SJSA1 (cell line): ENCODE measurements around the gene RAD51B. TPM values are rescaled to one million over a fixed set of nuclear protein-coding genes. Genes with fewer than 3 reads are reported as not detected.
A peak's percentile ranks its signal among the peaks of the same experiment; 100 is the strongest.
"Not testable (repeated sequence)": the region's sequence is repeated elsewhere in the genome, so short reads cannot be mapped to it uniquely, and the experiment has no call there.

Experiments
- DNase-seq, 2 experiments: peaks; one replicate each; pipeline ENCODE4 v3.0.0-alpha.2; 2015 to 2020; ENCODE audit warnings: low spot score in 2 of 2, low read depth in 1 of 2
- H3K27ac ChIP-seq: fragments of 250-450 bp; sonication (Bioruptor Pico); 2 replicates; pipeline ENCODE4 v1.5.1; 2020; ENCODE audit warnings: mild to moderate bottlenecking, moderate library complexity
- H3K27me3 ChIP-seq: fragments of 250-450 bp; sonication (Bioruptor Pico); replicated peaks from 2 replicates; pipeline ENCODE4 v1.5.1; 2020; ENCODE audit warnings: mild to moderate bottlenecking, moderate library complexity
- H3K36me3 ChIP-seq: fragments of 250-450 bp; sonication (Bioruptor Pico); 2 replicates; pipeline ENCODE4 v1.5.1; 2020; ENCODE audit warnings: mild to moderate bottlenecking
- H3K4me1 ChIP-seq: fragments of 250-450 bp; sonication (Bioruptor Pico); replicated peaks from 2 replicates; pipeline ENCODE4 v1.6.1; 2021; ENCODE audit warnings: mild to moderate bottlenecking
- H3K4me3 ChIP-seq: fragments of 250-450 bp; sonication (Bioruptor Pico); 2 replicates; pipeline ENCODE4 v1.5.1; 2020; ENCODE audit warnings: mild to moderate bottlenecking
- H3K9me3 ChIP-seq: fragments of 250-450 bp; sonication (Bioruptor Pico); replicated peaks from 2 replicates; pipeline ENCODE4 v1.5.1; 2020; ENCODE audit warnings: mild to moderate bottlenecking
- total RNA-seq: library from RNA; depleted of rRNA; stranded (reverse); fragments of >200 nt; shearing (Covaris generic); gene quantifications from 2 replicates; pipeline ENCODE4 v1.2.3, GENCODE V29; 2014

RAD51B gene
- total RNA-seq, 1 experiment from 2014 or later, result 4.7 TPM

DNA sequence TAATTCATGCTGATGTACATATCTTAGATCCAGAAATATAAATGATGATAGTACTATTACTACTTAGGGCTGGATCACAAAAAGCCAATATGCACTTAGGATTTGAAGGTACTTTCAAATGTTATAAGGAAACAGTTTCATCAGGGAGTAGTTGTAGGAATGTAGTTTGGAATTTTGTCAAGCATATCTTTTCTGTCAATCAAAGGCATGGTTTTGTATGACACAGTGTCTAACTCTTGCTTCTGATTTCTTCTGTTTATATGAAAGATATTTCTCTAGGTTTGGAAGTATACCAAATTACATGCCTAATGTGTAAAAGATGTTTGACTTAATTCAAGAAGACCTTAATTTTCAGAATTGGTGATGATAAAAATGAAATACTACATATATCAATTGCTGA lies 135.7 kb downstream of the RAD51B start:
- peaks cover 6% of the 10 kb centered on the region for H3K4me1 ChIP-seq
- H3K27me3 ChIP-seq, result no peaks in the 10 kb centered on the region
- no peak for DNase-seq
- H3K36me3 ChIP-seq, result no peaks in the 10 kb centered on the region
- peaks cover 3% of the 10 kb centered on the region; the same call in 1 of the 2 replicates for H3K9me3 ChIP-seq
- no peak overlapping the region for H3K27ac ChIP-seq
- no peak overlapping the region for H3K4me3 ChIP-seq

DNA sequence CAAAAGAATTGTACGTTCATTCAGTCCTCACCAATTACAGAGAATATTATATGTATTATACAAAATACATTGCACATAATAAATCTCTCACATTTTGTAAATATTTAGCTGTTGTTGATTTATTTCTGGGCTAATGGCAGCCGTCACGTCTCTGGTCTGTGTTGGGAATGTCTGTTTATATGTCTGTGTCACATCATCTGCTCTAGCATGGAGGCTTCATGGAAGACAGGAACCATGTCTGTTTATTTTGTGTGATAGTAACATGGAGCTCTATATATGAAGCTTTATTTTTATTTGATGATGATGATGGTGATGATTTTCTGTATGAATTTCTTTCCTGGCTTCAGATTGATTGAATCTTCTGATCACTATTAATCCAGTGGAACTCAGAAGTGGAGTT lies 138.4 kb downstream of the RAD51B start:
- H3K36me3 ChIP-seq, result no peaks in the 10 kb centered on the region
- no peak for DNase-seq
- no peaks in the 10 kb centered on the region for H3K9me3 ChIP-seq
- no peak overlapping the region for H3K27ac ChIP-seq
- no peak overlapping the region for H3K4me3 ChIP-seq
- peaks cover 4% of the 10 kb centered on the region for H3K4me1 ChIP-seq
- no peaks in the 10 kb centered on the region for H3K27me3 ChIP-seq

DNA sequence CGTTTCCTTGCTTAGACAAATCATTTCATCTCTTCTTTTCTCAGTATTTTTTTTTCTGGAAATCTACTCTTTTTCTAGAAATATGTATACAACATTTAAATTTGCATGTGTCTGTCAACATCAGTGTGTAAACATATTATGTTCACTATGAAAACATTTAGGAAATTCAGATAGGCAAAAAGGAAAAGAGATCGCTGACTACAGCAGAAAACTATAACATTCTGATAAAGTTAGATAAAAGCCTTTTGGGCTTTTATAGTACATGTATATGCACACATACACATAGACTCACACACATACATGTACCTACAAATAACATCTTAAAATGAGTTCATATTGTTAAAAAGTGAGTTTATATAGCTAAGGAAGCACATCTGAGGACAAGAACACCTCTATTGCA lies 142.1 kb downstream of the RAD51B start:
- H3K9me3 ChIP-seq, result no peaks in the 10 kb centered on the region
- no peaks in the 10 kb centered on the region for H3K27me3 ChIP-seq
- H3K36me3 ChIP-seq, result no peaks in the 10 kb centered on the region
- no peak for DNase-seq
- H3K27ac ChIP-seq, result no peak overlapping the region
- peaks cover 4% of the 10 kb centered on the region for H3K4me1 ChIP-seq
- no peak overlapping the region for H3K4me3 ChIP-seq

DNA sequence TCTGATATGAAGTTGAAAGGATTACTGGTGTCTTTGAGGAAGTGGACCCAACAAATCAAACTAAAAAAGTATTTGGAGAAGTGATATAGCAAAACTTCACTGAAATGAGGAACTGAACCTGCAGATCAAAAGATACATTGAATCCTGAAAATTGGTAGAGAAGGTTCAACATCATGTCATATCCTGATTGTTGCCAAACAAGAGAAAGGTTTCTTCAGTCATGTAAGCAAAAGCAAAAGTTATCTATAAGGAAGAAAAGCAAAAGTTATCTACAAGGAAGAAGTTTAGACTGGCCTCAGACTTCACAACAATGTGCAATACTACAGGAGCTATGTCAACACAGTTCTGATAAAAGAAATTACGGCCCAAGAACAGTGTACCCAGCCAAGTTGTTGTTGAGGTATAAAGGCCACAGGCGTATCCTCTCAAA lies 142.7 kb downstream of the RAD51B start:
- Histone ChIP-seq H3K9me3 (no peaks in the 10 kb centered on the region), H3K4me1 (peaks cover 4% of the 10 kb centered on the region), H3K4me3 (no peak overlapping the region), H3K27ac (no peak overlapping the region), H3K27me3 (no peaks in the 10 kb centered on the region), H3K36me3 (no peaks in the 10 kb centered on the region)
- no peak for DNase-seq

- no peaks in the 10 kb centered on the region for H3K4me1 ChIP-seq
- no peak for DNase-seq
- no peaks in the 10 kb centered on the region for H3K27me3 ChIP-seq
- H3K36me3 ChIP-seq, result no peaks in the 10 kb centered on the region
- H3K27ac ChIP-seq, result no peak overlapping the region
- no peaks in the 10 kb centered on the region for H3K9me3 ChIP-seq
- H3K4me3 ChIP-seq, result no peak overlapping the region
Measured at GRCh38 chr14:67963545-67963944, 144.0 kb downstream of the RAD51B start.

DNA sequence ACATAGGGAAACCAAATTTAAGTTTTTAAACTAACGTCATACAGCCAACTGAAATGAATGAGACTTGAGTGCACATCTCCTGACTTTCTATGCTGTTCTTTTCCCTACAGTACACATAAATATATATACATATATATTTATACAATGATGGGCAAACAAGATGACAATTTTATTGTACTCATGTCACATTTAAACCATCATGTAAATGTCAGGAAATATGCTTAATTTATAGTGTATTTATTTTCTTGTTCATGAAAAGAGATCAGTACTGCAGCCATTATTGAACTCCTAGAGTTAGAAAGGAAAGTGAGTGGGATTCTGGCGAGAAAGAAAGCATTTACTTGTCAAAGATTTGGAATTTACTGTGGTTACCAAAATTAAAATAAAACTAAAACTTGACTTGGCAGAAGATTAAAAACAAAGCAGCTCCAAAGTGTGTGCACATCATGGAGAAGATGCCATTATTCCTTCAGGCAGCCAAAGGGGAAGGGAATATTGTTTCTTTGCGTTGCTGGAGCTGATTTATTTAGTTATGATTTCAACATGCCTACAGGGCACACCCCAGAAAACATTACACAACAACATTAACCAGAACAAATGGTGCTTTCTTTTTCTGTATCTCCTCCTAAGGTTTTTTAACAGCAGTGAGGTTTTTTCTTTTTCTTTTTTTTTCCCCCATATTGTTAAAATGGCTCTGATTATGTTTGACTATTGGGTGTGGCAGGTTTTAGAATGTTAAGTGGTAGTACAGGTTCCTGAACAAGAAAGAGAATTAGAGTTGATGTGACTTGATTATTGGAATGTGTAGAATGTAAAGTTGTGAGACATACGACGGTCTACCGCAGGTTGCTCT lies 144.6 kb downstream of the RAD51B start:
- no peaks in the 10 kb centered on the region for H3K36me3 ChIP-seq
- no peak overlapping the region for H3K27ac ChIP-seq

GRCh38 chr14:67965696-67966095 lies 146.1 kb downstream of the RAD51B start:
- no peak overlapping the region for H3K27ac ChIP-seq
- H3K9me3 ChIP-seq, result no peaks in the 10 kb centered on the region
- H3K4me1 ChIP-seq, result no peaks in the 10 kb centered on the region
- no peaks in the 10 kb centered on the region for H3K36me3 ChIP-seq
- H3K27me3 ChIP-seq, result no peaks in the 10 kb centered on the region
- no peak for DNase-seq
- H3K4me3 ChIP-seq, result no peak overlapping the region

More for the DNA sequence above, 144.6 kb downstream of the RAD51B start:
- Histone ChIP-seq H3K4me1 (no peaks in the 10 kb centered on the region), H3K4me3 (no peak overlapping the region), H3K9me3 (no peaks in the 10 kb centered on the region), H3K27me3 (no peaks in the 10 kb centered on the region)
- no peak for DNase-seq

DNA sequence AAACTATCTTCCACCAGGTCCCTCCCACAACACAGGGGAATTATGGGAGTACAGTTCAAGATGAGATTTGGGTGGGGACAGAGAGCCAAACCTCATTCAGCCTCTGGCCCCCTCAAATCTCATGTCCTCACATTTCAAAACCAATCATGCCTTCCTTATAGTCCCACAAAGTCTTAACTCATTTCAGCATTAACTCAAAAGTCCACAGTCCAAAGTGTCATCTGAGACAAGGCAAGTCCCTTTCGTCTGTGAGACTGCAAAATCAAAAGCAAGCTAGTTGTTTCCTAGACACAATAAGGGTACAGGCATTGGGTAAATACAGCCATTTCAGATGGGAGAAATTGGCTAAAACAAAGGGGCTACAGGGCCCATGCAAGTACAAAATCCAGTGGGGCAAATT lies 147.6 kb downstream of the RAD51B start:
- H3K27ac ChIP-seq, result no peak overlapping the region
- no peaks in the 10 kb centered on the region for H3K27me3 ChIP-seq
- peaks cover 13% of the 10 kb centered on the region for H3K4me1 ChIP-seq
- DNase-seq, result no peak
- H3K4me3 ChIP-seq, result no peak overlapping the region
- no peaks in the 10 kb centered on the region for H3K36me3 ChIP-seq
- no peaks in the 10 kb centered on the region for H3K9me3 ChIP-seq

GRCh38 chr14:67967970-67968369 lies 148.4 kb downstream of the RAD51B start:
- not testable (repeated sequence) for H3K9me3 ChIP-seq, H3K27ac ChIP-seq, H3K36me3 ChIP-seq, DNase-seq, H3K4me3 ChIP-seq, H3K27me3 ChIP-seq
- peaks cover 21% of the 10 kb centered on the region for H3K4me1 ChIP-seq

GRCh38 chr14:67970923-67971322 lies 151.3 kb downstream of the RAD51B start:
- H3K4me1 ChIP-seq, result peaks cover 31% of the 10 kb centered on the region
- no peak for DNase-seq
- no peaks in the 10 kb centered on the region for H3K27me3 ChIP-seq
- no peak overlapping the region for H3K27ac ChIP-seq
- H3K4me3 ChIP-seq, result no peak overlapping the region
- H3K36me3 ChIP-seq, result no peaks in the 10 kb centered on the region
- no peaks in the 10 kb centered on the region for H3K9me3 ChIP-seq

DNA sequence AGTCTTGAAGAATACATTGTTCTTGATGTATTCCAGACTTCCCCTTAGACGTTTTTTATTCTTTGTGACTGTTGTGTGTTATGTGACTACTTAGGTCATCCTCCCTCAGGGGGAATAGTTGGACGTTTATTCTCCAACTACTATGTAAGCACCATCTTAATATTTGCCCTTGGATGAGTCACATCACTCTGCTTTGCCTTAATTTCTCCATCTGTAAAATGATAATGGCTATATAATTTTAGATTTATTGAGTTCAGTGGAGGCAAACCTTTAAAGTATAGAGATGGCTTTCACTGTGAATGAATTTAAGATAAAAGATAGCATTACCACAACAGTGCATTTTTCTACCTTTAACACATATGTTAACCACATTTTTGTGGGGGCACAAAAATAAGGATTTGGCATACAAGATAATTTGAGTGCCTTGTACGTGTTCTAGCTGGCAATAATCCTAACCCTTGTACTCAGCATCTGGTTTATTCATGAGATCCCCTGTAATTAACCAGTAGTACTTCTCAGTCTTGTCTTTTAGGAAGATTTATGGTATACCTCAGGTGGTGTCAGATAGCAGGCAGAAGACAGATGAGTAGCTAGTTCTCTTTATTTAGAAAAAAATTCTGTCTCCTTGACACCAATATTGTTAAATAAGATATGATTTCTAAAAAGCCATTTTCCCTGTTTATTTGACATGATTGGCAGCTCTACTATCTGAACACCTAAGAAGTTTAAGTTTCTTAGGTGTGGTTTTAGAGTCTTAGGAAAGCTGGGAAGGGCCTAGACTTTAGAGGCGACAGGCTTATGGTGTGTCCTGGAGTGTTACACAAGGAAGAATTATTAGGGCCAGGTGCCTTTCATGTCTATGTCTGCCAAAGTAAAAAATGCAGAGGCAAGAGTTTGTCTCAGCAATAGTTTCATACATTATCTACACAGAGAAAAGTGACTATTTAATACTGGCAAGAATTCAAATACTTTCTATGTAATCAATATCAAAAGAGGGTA lies 152.3 kb downstream of the RAD51B start:
- H3K27ac ChIP-seq, result no peak overlapping the region
- no peaks in the 10 kb centered on the region for H3K9me3 ChIP-seq
- H3K27me3 ChIP-seq, result no peaks in the 10 kb centered on the region
- peak in 1 of 2 experiments; percentile 27 for DNase-seq
- H3K4me3 ChIP-seq, result no peak overlapping the region
- peaks cover 31% of the 10 kb centered on the region for H3K4me1 ChIP-seq
- no peaks in the 10 kb centered on the region for H3K36me3 ChIP-seq

- H3K27ac ChIP-seq, result no peak overlapping the region
- H3K4me1 ChIP-seq, result peaks cover 31% of the 10 kb centered on the region
- H3K27me3 ChIP-seq, result no peaks in the 10 kb centered on the region
- DNase-seq, result peak in 1 of 2 experiments; percentile 82
- H3K4me3 ChIP-seq, result no peak overlapping the region
- no peaks in the 10 kb centered on the region for H3K9me3 ChIP-seq
- no peaks in the 10 kb centered on the region for H3K36me3 ChIP-seq
Measured at GRCh38 chr14:67973436-67973835, 153.9 kb downstream of the RAD51B start.

- no peaks in the 10 kb centered on the region for H3K36me3 ChIP-seq
- H3K4me3 ChIP-seq, result no peak overlapping the region
- no peak overlapping the region for H3K27ac ChIP-seq
- H3K4me1 ChIP-seq, result peaks cover 31% of the 10 kb centered on the region
- no peak for DNase-seq
- H3K27me3 ChIP-seq, result no peaks in the 10 kb centered on the region
- no peaks in the 10 kb centered on the region for H3K9me3 ChIP-seq
Measured at GRCh38 chr14:67975470-67975869, 155.9 kb downstream of the RAD51B start.
